ENCODE results near the gene CHMP4A.
"Not testable (repeated sequence)": the region's sequence is repeated elsewhere in the genome, so short reads cannot be mapped to it uniquely, and the experiment has no call there.

Gene CHMP4A

GRCh38 chr14:24245350-24245749, 32.1 kb upstream of the CHMP4A start:
- not testable (repeated sequence) for DNase-seq

GRCh38 chr14:24243336-24243836, 30.1 kb upstream of the CHMP4A start:
- DNase-seq: no peak

- DNase-seq: peak; percentile 88
Measured at GRCh38 chr14:24241829-24242443, 28.6 kb upstream of the CHMP4A start.

- no peak for DNase-seq
Measured at GRCh38 chr14:24240110-24240918, 27.0 kb upstream of the CHMP4A start.

- DNase-seq: no peak
Measured at GRCh38 chr14:24238527-24239037, 25.3 kb upstream of the CHMP4A start.

- DNase-seq: no peak
Measured at GRCh38 chr14:24238123-24238522, 24.8 kb upstream of the CHMP4A start.

- DNase-seq: no peak
Measured at GRCh38 chr14:24237463-24237955, 24.2 kb upstream of the CHMP4A start.

GRCh38 chr14:24236689-24237462, 23.6 kb upstream of the CHMP4A start:
- DNase-seq: no peak

GRCh38 chr14:24235804-24236688, 22.8 kb upstream of the CHMP4A start:
- no peak for DNase-seq

GRCh38 chr14:24234095-24235005, 21.1 kb upstream of the CHMP4A start:
- DNase-seq: no peak

- no peak for DNase-seq
Measured at GRCh38 chr14:24233538-24233866, 20.2 kb upstream of the CHMP4A start.

- peak; percentile 82 for DNase-seq
Measured at GRCh38 chr14:24232645-24233537, 19.6 kb upstream of the CHMP4A start, which contains the start of gene GMPR2. Gene GMPR2 (plus strand): TSS chr14:24232929. CDS start chr14:24233254, 325 bp downstream.

GRCh38 chr14:24232121-24232644, 18.9 kb upstream of the CHMP4A start, which contains the start of gene NEDD8:
Gene NEDD8 (minus strand): TSS chr14:24232367. CDS start chr14:24232267, 100 bp downstream.
- DNase-seq: peak; percentile 82

GRCh38 chr14:24231263-24232120, 18.2 kb upstream of the CHMP4A start:
- no peak for DNase-seq

- no peak for DNase-seq
Measured at GRCh38 chr14:24228902-24229301, 15.6 kb upstream of the CHMP4A start.

GRCh38 chr14:24226473-24226872, 13.2 kb upstream of the CHMP4A start:
- DNase-seq: no peak

- no peak for DNase-seq
Measured at GRCh38 chr14:24224618-24225071, 11.4 kb upstream of the CHMP4A start.

- not testable (repeated sequence) for DNase-seq
Measured at GRCh38 chr14:24222987-24223386, 9.7 kb upstream of the CHMP4A start.

Data from DMS153 (cell line).